ELR (cell line): ENCODE results near the gene VSNL1.
A peak's percentile ranks its signal among the peaks of the same experiment; 100 is the strongest.

Source experiments
- DNase-seq: peaks from one replicate; pipeline ENCODE4 v3.0.0-alpha.2; 2015; ENCODE audit warnings: low read depth

The VSNL1 gene

GRCh38 chr2:17614174-17614930 is 73.9 kb downstream of the VSNL1 start:
- no peak for DNase-seq

- DNase-seq = no peak
These were observed 74.7 kb downstream of the VSNL1 start for GRCh38 chr2:17615147-17615546.

- DNase-seq = peak; percentile 66
These were observed 75.3 kb downstream of the VSNL1 start for GRCh38 chr2:17615728-17616351.

- no peak for DNase-seq
These were observed 75.9 kb downstream of the VSNL1 start for GRCh38 chr2:17616405-17616804.

- no peak for DNase-seq
These were observed 77.0 kb downstream of the VSNL1 start for GRCh38 chr2:17617516-17617915.

GRCh38 chr2:17617955-17618354 is 77.5 kb downstream of the VSNL1 start:
- DNase-seq = no peak

GRCh38 chr2:17620280-17620679 is 79.8 kb downstream of the VSNL1 start:
- no peak for DNase-seq

GRCh38 chr2:17620841-17621240 is 80.3 kb downstream of the VSNL1 start:
- DNase-seq = peak; percentile 58

- DNase-seq = peak; percentile 46
These were observed 81.3 kb downstream of the VSNL1 start for GRCh38 chr2:17621781-17622180.

- DNase-seq = no peak
These were observed 85.0 kb downstream of the VSNL1 start for GRCh38 chr2:17625446-17625845.

GRCh38 chr2:17626986-17627385 is 86.5 kb downstream of the VSNL1 start:
- no peak for DNase-seq

GRCh38 chr2:17627434-17627833 is 86.9 kb downstream of the VSNL1 start:
- DNase-seq = no peak

- no peak for DNase-seq
These were observed 88.1 kb downstream of the VSNL1 start for GRCh38 chr2:17628349-17629261.

- no peak for DNase-seq
These were observed 89.6 kb downstream of the VSNL1 start for GRCh38 chr2:17630089-17630488.

- no peak for DNase-seq
These were observed 94.5 kb downstream of the VSNL1 start for GRCh38 chr2:17634997-17635396.

GRCh38 chr2:17636257-17636656 is 95.8 kb downstream of the VSNL1 start:
- no peak for DNase-seq

GRCh38 chr2:17637131-17637906 is 96.8 kb downstream of the VSNL1 start:
- no peak for DNase-seq

- no peak for DNase-seq
These were observed 97.8 kb downstream of the VSNL1 start for GRCh38 chr2:17638196-17638743.

- DNase-seq = no peak
These were observed 99.9 kb downstream of the VSNL1 start for GRCh38 chr2:17640406-17640805.

- peak; percentile 94 for DNase-seq
These were observed 102.6 kb downstream of the VSNL1 start for GRCh38 chr2:17643031-17643615.
